Measurements from ENCODE around the gene TMEM8B.
"Not testable (repeated sequence)": the region's sequence is repeated elsewhere in the genome, so short reads cannot be mapped to it uniquely, and the experiment has no call there.

TMEM8B gene

DNA sequence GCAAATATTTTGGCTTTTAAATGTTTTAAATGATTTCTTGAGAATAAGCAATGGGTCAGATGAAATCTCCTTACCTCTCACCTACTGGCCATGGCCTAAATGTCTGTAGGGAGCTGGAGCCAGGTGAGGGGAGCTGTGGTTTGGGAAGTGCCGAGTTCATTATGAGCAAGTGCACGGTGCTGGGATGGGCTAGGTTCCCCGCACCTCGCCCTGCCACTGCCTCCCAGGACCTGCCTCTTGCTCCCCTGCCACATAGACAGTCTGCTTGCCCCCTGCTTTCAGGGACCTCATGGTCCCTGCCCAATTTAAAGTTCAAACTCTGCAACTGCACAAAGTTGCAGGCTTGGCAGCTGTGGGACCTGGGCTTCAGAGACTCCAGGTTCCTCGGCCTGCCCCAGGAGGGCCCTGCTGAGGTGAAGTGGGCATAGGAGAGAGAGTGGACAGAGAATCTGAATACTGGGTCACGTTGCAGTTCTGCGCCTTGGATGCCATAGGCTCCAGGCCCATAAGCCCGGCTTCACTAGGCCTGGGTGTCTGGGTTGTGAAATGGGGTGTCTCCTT is 35.7 kb downstream of the TMEM8B start:
- no peak for DNase-seq

DNA sequence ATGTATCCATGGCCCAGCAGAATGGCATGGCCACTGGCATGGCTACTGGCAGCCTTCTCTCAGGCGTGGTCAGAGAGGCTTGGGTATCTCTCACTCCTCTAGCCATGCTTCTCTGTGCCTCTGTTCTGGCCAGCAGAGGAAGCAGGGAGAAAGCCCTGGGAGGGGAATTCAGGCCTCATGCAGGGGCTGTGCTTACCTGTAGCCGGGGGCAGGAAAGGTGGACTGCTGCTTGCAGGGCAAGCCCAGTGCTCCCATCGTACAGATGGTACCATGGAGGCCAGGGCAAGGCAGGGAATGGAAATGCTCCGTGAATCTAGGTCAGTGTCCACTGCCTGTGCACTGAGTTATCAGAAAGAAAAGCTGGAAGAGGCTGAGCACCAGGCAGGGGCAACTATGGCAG is 38.5 kb downstream of the TMEM8B start:
- no peak for DNase-seq

DNA sequence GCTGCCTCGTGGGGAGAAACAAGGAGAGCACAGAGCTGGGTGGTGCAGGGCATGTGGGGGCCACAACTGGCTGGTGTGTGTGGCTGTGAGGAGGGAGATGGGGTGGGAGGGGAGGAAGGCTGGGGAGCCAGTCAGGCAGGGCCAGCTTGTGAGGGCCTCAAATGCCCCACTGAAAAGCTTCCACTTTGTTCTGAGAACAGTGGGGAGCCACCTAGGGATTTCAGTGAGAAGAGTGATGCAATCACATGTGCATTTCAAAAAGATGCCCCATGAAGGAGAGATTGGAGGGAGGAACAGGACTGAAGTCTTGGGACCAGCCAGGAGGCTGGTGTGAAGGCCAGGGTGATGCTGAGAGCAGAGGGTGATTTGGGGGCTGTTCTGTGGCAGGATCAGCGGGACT is 39.9 kb downstream of the TMEM8B start:
- DNase-seq = no peak

DNA sequence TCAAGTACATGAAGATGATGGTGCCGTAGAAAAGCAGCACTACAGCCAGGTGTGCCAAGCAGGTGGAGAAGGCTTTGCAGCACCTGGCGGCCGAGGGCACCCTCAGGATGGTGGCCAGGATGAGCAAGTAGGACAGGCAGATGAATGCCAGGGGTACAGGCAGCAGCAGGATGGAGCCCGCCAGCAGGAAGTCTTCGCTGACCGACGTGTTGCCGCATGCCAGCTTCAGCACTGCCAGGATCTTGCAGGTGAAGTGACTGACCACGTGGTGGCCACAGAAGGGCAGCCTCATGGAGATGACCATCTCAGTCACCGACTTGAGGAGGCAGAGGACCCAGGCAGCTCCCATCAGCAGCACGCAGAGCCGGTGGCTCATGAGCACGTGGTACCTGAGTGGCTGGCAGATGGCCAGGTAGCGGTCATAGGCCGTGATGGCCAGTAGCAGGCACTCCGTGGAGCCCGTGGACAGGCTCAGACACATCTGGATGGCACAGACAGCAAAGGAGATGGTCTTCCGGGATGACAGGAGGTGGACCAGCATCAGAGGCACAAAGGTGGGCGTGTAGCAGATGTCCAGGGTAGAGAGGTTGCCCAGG is 40.7 kb downstream of the TMEM8B start:
- no peak for DNase-seq

DNA sequence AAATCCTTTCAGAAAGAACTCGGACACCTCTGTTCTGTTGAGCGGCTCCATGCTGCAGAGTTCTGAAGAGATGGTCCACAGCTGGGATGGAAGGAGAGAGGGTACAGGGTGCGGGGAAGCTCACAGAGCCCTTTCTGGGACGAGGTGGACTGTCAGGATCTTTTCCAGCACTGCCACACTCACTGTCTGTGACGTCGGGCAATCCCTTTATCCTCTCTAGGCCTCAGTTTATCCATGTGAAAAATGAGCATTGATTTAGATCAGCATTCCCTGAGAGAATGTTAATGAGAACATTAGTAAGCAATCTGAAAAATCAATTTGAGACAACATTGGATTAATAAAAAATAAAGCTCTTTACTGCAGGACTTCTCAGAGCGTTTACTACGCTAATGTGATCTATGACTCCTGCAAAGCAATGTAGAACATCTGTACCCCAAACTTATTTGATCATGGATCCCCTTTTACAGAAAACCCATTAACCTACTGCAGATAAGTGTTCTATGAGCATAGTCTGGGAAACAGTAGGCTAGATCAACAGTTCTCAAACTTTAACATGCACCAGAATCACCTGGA is 41.4 kb downstream of the TMEM8B start, which contains the start of gene OR13J1:
OR13J1 (minus strand) TSS at position 51 of the 573 bp plus-strand sequence; CDS start at position 51, 0 bp downstream.
- no peak for DNase-seq

DNA sequence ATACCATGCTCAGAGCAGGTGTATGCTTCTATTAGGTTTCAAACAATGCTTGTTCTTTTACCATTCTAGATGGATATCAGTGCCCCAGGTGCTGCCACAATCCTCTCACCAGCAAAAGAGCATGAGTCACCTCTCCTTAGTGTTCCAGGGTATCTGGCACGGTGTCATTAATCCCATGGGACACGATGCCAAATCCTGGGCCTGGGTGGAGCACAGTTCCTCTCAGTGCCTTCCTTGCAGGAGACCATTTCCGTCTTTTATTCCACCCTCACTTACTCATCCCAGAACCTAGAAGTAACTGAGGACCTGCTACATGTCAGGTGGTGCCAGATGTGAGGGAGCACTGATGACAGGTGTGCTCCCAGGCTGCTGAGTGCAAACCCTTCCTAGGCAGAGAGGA is 42.5 kb downstream of the TMEM8B start:
- DNase-seq = no peak

DNA sequence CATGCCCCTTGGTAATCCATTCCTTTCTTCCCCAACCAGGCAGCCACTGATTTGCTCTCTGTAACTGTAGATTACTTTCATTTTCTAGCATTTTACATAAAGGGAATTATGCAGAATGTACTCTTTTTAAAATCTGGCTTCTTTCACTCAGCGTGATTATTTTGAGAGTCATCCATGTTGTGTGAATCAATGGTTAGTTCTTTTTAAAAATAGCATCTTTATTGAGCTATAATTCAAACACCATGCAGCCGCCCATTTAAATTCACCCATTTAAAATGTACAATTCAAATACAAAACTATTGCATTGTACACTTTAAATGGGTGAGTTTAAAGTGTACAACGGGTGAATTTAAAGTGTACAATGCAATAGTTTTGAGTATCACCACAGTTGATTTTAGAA is 43.5 kb downstream of the TMEM8B start:
- DNase-seq = no peak

DNA sequence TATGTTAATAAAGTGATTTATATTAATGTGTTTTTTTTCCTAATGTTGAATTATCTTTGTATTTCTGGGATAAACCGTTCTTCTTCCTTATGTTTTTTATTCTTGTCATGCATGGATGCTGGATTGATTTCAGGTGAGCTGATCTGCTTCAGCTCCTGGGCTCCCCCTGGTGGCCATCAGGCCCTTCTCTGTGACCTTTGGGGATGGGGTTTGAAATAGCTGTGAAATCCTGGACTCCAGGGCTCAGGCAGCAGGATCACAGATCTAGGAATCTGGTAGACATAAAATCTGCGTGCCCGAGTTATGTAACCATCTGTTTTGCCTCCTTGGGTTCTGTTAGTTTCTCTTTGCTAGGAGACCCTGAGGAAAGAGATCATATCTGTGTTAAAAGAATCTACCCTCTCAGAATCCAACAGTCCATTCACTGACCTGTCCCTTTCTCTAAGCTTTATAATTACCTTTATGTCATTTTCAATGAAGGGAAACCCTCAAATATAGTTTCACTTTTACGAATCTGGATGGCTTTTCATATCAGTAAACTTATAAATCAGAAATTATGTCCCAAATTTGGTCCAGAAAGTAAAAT is 53.3 kb downstream of the TMEM8B start:
- DNase-seq = peak; percentile 36

DNA sequence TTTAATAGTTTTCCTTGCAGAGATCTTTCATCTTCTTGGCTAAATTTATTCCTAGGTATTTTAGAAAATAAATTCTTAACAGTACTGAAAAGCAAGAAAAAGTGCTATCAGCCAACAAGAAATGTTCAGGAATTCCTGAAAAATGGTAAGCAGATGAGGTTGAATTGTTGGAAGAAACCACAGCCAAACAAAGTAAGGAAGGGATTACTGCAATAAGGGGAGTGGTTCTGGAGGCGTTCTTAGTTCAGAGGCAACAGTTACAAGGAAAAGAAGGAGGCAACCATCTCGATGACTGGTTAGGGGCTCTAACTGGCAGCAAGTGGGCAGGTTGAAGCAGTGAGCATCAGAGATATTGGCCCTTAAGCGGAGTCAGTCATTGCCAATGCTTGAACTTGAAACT is 54.0 kb downstream of the TMEM8B start:
- DNase-seq = no peak

DNA sequence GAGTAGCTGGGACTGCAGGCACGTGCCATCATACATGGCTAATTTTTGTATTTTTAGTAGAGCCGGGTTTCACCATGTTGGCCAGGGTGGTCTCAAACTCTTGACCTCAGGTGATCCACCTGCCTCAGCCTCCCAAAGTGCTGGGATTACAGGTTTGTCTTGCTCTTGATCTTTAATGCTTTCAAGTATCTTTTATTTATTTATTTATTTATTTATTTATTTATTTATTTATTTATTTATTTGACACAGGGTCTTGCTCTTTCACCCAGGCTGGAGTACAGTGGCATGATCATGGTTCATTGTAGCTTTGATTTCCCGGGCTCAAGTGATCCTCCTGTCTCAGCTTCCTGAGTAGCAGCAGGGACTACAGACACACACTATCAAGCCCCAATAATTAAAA is 55.9 kb downstream of the TMEM8B start:
- not testable (repeated sequence) for DNase-seq

DNA sequence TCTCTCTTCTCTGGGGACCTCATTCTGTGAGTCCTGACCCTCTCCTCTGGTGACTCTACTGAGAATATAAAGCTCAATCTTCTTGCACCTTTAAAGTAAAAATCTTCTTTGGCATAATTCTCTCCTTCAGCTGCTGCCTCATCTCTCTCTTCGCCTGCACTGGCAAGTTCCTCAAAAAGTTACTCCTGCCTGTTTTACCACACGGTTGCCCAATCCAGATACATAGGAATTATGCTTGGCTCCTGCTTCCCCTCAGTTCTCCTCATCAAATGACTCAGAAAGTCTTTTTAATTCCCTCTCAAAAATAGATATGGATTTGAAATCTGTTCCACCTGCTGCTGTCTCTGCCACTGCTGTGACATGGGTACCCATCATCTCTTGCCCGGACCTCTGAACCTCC is 62.6 kb downstream of the TMEM8B start:
- DNase-seq = no peak

DNA sequence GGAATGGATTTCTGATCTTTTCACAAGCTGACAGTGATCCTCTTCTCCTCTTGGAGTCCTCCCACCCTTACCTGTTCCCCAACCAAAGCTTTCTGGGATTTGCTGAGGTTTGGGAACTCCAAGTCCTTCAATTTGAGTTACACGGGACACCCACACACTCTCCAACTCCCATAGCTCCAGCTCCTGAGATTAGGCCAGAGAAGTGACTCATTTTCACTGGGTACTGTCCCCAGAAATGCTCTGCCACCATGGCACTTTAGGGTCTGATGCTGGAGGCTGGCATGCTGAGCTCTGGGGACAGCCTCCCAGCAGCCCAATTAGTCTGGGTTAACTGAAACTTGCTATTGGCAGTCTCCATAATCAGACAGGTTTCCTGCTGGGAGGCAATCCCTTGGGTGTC is 63.0 kb downstream of the TMEM8B start:
- DNase-seq = no peak

DNA sequence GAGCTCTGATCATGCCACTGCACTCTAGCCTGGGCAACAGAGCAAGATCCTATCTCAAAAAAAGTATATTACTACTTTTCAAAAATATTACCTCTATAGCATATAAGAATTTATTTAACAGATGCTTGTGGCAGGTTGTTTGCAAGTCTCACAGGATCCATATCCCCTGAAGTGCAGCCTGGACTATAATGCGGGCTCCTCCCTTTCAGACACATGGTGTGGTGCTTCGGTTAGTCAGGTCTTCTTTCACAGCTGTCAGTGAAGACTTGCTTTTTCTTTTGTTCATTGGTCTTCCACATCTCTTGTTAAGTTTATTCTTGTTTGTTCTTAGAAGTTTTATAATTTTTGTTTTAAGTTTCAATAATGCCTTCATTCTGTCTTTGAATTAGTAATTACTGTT is 67.5 kb downstream of the TMEM8B start:
- no peak for DNase-seq

DNA sequence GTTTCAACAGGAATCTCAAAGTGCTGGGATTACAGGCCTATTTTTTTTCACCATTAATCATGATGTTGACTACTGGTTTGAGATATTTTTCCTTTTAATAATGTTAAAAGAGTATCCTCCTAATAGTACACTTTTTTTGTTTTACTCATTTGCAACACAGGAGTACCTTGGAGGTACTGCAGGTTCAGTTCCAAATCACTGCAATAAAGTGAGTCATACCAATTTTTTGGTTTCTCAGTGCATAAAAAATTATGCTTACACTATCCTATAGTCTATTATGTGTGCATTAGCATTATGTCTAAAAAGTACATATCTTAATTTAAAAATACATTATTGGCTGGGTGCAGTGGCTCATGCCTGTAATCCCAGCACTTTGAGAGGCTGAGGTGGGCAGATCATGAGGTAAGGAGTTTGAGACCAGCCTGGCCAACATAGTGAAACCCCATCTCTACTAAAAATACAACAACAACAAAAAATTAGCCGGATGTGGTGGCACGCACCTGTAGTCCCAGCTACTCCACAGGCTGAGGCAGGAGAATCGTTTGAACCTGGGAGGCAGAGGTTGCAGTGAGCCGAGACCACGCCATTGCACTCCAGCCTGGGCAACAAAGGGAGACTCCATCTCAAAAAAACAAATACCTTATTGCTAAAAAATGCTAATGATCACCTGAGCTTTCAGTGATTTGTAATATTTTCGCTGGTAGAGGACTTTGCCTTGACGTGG is 68.5 kb downstream of the TMEM8B start:
- DNase-seq = not testable (repeated sequence)

DNA sequence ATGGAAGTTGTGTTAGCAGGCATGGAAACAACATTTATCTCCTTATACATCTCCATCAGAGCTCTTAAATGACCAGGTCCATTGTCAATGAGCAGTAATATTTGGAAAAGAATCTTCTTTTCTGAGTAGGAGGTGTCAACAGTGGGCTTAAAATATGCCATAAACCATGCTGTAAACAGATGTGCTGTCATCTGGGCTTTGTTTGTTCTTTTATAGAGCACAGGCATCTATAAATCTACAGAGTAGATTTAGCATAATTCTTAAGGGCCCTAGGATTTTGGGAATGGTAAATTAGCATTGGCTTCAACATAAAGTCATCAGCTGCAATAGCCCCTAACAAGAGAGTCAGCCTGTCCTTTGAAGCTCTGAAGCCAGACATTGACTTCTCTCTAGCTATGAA is 69.3 kb downstream of the TMEM8B start:
- DNase-seq = no peak

DNA sequence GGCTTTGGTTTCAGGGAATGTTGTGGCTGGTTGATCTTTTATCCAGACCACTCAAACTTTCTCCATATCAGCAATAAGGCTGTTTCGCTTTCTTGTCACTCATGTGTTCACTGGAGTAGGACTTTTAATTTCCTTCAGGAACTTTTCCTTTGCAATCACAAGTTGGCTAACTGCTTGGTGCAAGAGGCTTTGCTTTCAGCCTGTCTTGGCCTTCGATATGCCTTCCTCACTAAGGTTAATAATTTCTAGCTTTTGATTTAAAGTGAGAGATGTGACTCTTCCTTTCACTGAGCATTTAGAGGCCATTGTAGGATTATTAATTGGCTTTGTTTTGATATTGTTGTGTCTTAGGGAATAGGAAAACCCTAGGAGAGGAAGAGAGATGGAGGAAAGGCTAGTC is 70.0 kb downstream of the TMEM8B start:
- no peak for DNase-seq

DNA sequence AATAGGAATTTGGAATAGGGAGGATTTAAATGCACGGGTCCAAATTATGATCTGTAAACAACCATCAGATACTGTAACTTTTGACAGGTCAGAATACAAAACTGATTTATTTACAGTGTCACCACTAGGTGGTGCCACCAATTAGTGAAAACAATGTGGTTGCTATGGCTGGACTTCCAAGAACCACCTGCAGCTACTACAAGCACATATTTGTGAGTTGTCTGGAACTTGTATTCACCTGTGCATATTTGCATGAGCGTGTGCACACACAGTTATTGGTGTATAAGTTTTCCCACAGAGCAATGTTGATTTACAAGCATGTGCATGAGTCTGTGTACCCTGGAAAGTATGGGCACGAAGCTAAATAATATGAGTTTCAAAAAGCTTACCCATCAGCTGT is 74.0 kb downstream of the TMEM8B start:
- peak; percentile 71 for DNase-seq

DNA sequence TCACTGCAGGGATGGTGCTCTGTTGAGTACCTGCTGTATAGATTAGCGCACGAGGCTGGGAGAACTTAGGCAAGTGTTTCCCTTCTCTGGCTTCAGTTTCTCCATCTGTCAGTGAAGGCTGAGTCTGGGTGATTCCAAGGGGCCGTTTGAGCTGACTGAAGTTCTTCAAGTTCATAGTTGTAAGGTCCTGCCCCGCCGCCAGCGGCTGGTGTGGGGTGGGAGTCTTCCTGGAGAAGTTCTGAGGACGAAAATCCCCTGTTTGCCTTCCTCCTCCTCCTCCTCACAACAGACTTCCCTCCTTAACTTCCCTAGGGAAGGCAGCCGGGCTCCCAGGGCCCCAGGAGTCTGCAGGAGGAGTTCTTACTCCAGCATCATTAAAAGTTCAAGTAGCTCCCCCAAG is 75.3 kb downstream of the TMEM8B start:
- DNase-seq = no peak

DNA sequence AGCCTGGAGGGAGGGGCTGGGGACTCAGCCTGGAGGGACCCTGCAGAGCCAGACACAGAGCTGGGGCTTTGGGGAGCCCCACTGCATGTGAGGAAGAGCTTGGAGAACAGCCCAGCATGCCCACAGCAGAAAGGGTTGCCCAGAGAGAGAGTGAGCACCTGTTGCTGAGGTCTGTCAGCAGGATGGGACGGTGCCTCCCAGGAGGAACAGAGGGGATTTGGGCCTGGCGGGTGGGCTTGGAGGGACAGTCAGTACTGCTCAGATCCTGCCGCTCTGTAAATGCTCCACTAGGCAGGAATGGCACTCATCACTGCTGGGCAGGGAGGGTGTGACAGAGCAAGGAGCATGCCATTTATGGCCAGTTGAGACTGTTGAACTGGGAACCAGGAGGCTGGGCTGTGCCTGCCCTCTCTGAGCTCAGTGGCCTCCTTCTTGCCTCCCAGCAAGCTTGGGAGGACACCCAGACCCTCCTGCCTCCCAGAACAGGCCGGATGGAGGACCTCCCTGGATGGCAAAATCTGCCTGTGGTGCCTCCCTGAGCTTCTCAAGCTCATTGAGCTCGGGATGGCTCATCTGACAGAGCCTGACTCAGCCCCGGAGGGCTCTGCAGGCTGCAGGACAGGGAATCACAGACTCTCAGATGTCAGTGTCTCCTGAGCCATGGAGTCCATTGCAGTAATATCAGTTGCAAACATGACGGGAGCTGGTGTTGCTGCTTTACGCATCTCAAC is 76.2 kb downstream of the TMEM8B start:
- DNase-seq = no peak

DNA sequence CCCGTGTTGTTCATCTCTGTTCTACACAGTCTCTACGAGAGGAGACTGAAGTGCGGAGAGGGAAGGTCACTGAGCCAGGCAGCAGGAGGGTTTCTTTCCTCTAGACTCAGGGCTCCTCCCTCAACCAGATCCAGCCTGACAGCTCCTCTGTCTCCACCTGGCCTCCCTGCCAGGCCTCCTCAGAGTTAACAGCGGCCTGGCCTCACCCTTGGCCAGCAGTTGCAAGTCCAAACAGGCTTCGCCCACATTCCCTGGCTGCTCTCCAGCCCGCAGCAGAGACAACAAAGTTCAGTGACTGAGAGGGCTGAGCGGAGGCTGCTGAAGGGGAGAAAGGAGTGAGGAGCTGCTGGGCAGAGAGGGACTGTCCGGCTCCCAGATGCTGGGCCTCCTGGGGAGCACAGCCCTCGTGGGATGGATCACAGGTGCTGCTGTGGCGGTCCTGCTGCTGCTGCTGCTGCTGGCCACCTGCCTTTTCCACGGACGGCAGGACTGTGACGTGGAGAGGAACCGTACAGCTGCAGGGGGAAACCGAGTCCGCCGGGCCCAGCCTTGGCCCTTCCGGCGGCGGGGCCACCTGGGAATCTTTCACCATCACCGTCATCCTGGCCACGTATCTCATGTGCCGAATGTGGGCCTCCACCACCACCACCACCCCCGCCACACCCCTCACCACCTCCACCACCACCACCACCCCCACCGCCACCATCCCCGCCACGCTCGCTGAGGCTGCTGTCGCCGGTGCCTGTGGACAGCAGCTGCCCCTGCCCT is 77.1 kb downstream of the TMEM8B start, which contains the start of gene HRCT1:
HRCT1 (plus strand) TSS at position 291 of the 768 bp plus-strand sequence; CDS start at position 377, 86 bp downstream.
- peak; percentile 33 for DNase-seq

DNA sequence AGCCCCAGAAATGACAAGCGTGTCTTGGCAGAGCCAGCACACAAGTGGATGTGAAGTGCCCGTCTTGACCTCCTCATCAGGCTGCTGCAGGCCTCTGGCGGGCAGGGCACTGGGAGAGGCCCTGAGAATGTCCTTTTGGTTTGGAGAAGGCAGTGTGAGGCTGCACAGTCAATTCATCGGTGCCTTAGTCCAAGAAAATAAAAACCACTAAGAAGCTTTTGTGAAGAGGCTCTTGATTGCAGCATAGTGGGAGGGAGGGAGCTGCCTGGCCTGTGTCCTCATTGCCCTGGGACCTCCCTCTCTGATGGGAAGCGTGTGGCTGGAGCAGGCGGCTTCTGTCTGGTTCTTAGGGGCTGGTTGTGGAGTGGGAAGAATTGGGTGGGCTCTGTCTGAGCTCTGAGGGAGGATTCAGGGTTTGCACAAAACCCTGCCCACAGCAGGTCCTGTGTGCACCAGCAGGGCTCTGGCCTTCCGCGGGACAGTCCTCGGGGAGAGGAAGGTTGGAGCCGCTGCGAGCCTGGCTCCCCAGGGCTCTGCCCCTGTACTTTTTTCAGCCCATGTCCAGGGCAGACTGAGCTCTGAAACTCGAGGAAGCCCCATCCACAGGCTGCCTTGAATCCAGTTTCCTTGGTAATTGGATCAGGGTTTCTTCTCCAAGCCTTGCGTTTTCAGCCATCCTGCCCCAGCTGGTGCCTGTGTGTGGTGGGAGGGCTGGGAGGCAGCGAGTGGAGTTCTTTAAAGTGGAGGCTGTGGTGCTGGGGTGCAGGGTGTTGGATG is 78.1 kb downstream of the TMEM8B start:
- no peak for DNase-seq
